Neuron (in vitro differentiated cells): ENCODE data around the gene PI16.

Experiments used
- H2AFZ ChIP-seq: one replicate; pipeline ENCODE4 v1.6.1; 2013; ENCODE audit warnings: low read depth, mild to moderate bottlenecking, inconsistent platforms, low read length, moderate library complexity
- H3K27me3 ChIP-seq: one replicate; pipeline ENCODE4 v1.6.1; 2013; ENCODE audit warnings: low read length; ENCODE audit not compliant: insufficient read depth
- H3K36me3 ChIP-seq: one replicate; pipeline ENCODE4 v1.6.1; 2013; ENCODE audit warnings: low read length; ENCODE audit not compliant: insufficient read depth
- H3K4me1 ChIP-seq: one replicate; pipeline ENCODE4 v1.6.1; 2013; ENCODE audit warnings: low read length; ENCODE audit not compliant: insufficient read depth
- H3K4me3 ChIP-seq: 2 replicates; pipeline ENCODE4 v1.5.1; 2013; ENCODE audit warnings: mild to moderate bottlenecking, low read length, moderate library complexity
- H3K9me3 ChIP-seq: one replicate; pipeline ENCODE4 v1.6.1; 2013; ENCODE audit warnings: low read length

Gene PI16

GRCh38 chr6:36954262-36954931, at the start of gene PI16:
PI16 (plus strand) TSS chr6:36954738; CDS start chr6:36954761, 23 bp downstream.
- Histone ChIP-seq H3K4me3 (no peak within 1 kb of the TSS), H2AFZ (no peak within 1 kb of the TSS)

GRCh38 chr6:36904851-36905393, 49.6 kb upstream of the PI16 start:
- Histone ChIP-seq H3K4me3 (no peak overlapping the region), H3K36me3 (peaks cover 32% of the 10 kb centered on the region)

More at GRCh38 chr6:36954262-36954931, at the start of gene PI16:
- H3K27me3 ChIP-seq = peaks cover 15% of the 10 kb centered on the region
- H3K9me3 ChIP-seq = no peaks in the 10 kb centered on the region
- no peaks in the 10 kb centered on the region for H3K36me3 ChIP-seq
- no peaks in the 10 kb centered on the region for H3K4me1 ChIP-seq

GRCh38 chr6:36906539-36907325, 47.8 kb upstream of the PI16 start:
- Histone ChIP-seq H3K4me3 (no peak overlapping the region), H3K9me3 (no peaks in the 10 kb centered on the region), H3K27me3 (no peaks in the 10 kb centered on the region), H3K36me3 (peaks cover 28% of the 10 kb centered on the region), H2AFZ (no peak overlapping the region), H3K4me1 (peaks cover 18% of the 10 kb centered on the region)

More at GRCh38 chr6:36904851-36905393, 49.6 kb upstream of the PI16 start:
- H3K27me3 ChIP-seq = no peaks in the 10 kb centered on the region
- peaks cover 18% of the 10 kb centered on the region for H3K4me1 ChIP-seq
- no peaks in the 10 kb centered on the region for H3K9me3 ChIP-seq
- H2AFZ ChIP-seq = no peak overlapping the region

- H2AFZ ChIP-seq = no peak overlapping the region
- peaks cover 18% of the 10 kb centered on the region for H3K4me1 ChIP-seq
- no peaks in the 10 kb centered on the region for H3K9me3 ChIP-seq
- no peaks in the 10 kb centered on the region for H3K27me3 ChIP-seq
- peaks cover 21% of the 10 kb centered on the region for H3K36me3 ChIP-seq
- H3K4me3 ChIP-seq = no peak overlapping the region
These were observed 46.8 kb upstream of the PI16 start for GRCh38 chr6:36907781-36908180.

GRCh38 chr6:36908747-36909146, 45.8 kb upstream of the PI16 start:
- H3K4me3 ChIP-seq = no peak overlapping the region
- no peaks in the 10 kb centered on the region for H3K27me3 ChIP-seq
- H3K36me3 ChIP-seq = peaks cover 24% of the 10 kb centered on the region
- no peaks in the 10 kb centered on the region for H3K9me3 ChIP-seq
- no peak overlapping the region for H2AFZ ChIP-seq
- H3K4me1 ChIP-seq = peaks cover 18% of the 10 kb centered on the region

GRCh38 chr6:36912030-36912454, 42.5 kb upstream of the PI16 start:
- Histone ChIP-seq H3K27me3 (no peaks in the 10 kb centered on the region), H2AFZ (no peak overlapping the region), H3K4me3 (no peak overlapping the region), H3K4me1 (peaks cover 14% of the 10 kb centered on the region), H3K9me3 (no peaks in the 10 kb centered on the region), H3K36me3 (peaks cover 27% of the 10 kb centered on the region)

- no peaks in the 10 kb centered on the region for H3K27me3 ChIP-seq
- peaks cover 30% of the 10 kb centered on the region for H3K36me3 ChIP-seq
- no peak overlapping the region for H3K4me3 ChIP-seq
- no peak overlapping the region for H2AFZ ChIP-seq
- no peaks in the 10 kb centered on the region for H3K9me3 ChIP-seq
- H3K4me1 ChIP-seq = peaks cover 9% of the 10 kb centered on the region
These were observed 42.0 kb upstream of the PI16 start for GRCh38 chr6:36912586-36912985.

GRCh38 chr6:36913082-36913481, 41.5 kb upstream of the PI16 start:
- Histone ChIP-seq H3K27me3 (no peaks in the 10 kb centered on the region), H3K36me3 (peaks cover 30% of the 10 kb centered on the region), H3K4me3 (no peak overlapping the region), H2AFZ (no peak overlapping the region), H3K4me1 (peaks cover 4% of the 10 kb centered on the region), H3K9me3 (no peaks in the 10 kb centered on the region)

GRCh38 chr6:36914227-36914794, 40.2 kb upstream of the PI16 start:
- H3K27me3 ChIP-seq = no peaks in the 10 kb centered on the region
- H3K4me3 ChIP-seq = no peak overlapping the region
- no peaks in the 10 kb centered on the region for H3K9me3 ChIP-seq
- no peak overlapping the region for H2AFZ ChIP-seq
- peaks cover 32% of the 10 kb centered on the region for H3K36me3 ChIP-seq
- H3K4me1 ChIP-seq = no peaks in the 10 kb centered on the region

- H3K27me3 ChIP-seq = no peaks in the 10 kb centered on the region
- no peaks in the 10 kb centered on the region for H3K4me1 ChIP-seq
- H3K9me3 ChIP-seq = no peaks in the 10 kb centered on the region
- H3K36me3 ChIP-seq = peaks cover 39% of the 10 kb centered on the region
- H2AFZ ChIP-seq = no peak overlapping the region
- no peak overlapping the region for H3K4me3 ChIP-seq
These were observed 38.9 kb upstream of the PI16 start for GRCh38 chr6:36915599-36915998.

GRCh38 chr6:36916126-36916525, 38.4 kb upstream of the PI16 start:
- Histone ChIP-seq H3K4me1 (no peaks in the 10 kb centered on the region), H3K9me3 (no peaks in the 10 kb centered on the region), H3K4me3 (no peak overlapping the region), H3K36me3 (peaks cover 41% of the 10 kb centered on the region), H2AFZ (no peak overlapping the region), H3K27me3 (no peaks in the 10 kb centered on the region)

GRCh38 chr6:36917541-36918193, 36.9 kb upstream of the PI16 start:
- Histone ChIP-seq H3K36me3 (peaks cover 41% of the 10 kb centered on the region), H2AFZ (no peak overlapping the region), H3K27me3 (no peaks in the 10 kb centered on the region), H3K4me1 (no peaks in the 10 kb centered on the region), H3K9me3 (no peaks in the 10 kb centered on the region), H3K4me3 (no peak overlapping the region)
